T-helper 17 cell (primary cell): ENCODE data around the gene DDX43. TPM values are rescaled to one million over a fixed set of nuclear protein-coding genes. Genes with fewer than 3 reads are reported as not detected.
A peak's percentile ranks its signal among the peaks of the same experiment; 100 is the strongest.

Source experiments
- ATAC-seq: fragments of 150-1000 bp; cut with Tn5 transposase; 2 replicates; pipeline ENCODE4 v1.10.0; 2021; ENCODE audit warnings: mild to moderate bottlenecking, moderate library complexity
- DNase-seq, 3 donors: peaks; one replicate each; pipeline versions ENCODE4 v3.0.0 to v3.0.0-alpha.2; 2020 to 2021
- H3K9me3 ChIP-seq: one replicate; pipeline ENCODE4 v1.7.0; 2013; ENCODE audit warnings: low read length, mild to moderate bottlenecking; ENCODE audit not compliant: control insufficient read depth, poor library complexity, severe bottlenecking
- H3K27ac Mint-ChIP-seq: one replicate; pipeline ENCODE4 v1.8.0; 2022; ENCODE audit warnings: mild to moderate bottlenecking, moderate library complexity, mixed read lengths
- H3K27me3 Mint-ChIP-seq: one replicate; pipeline ENCODE4 v1.8.0; 2022; ENCODE audit warnings: mixed read lengths
- H3K36me3 Mint-ChIP-seq: one replicate; pipeline ENCODE4 v1.8.0; 2022; ENCODE audit warnings: low read depth, mixed read lengths
- H3K4me1 Mint-ChIP-seq: one replicate; pipeline ENCODE4 v1.8.0; 2022; ENCODE audit warnings: mild to moderate bottlenecking, mixed read lengths
- H3K4me3 Mint-ChIP-seq: one replicate; pipeline ENCODE4 v1.8.0; 2022; ENCODE audit warnings: mild to moderate bottlenecking, moderate library complexity, mixed read lengths
- total RNA-seq, 4 donors: library from RNA in 2 of 4; stranded (reverse) in 2 of 4; gene quantifications; one replicate each; pipeline ENCODE4 v1.2.3 and lab custom pipeline; 2022 to 2026

Gene DDX43
- total RNA-seq, 2 donors from 2014 or later = 1.2 to 2.0 TPM

DNA sequence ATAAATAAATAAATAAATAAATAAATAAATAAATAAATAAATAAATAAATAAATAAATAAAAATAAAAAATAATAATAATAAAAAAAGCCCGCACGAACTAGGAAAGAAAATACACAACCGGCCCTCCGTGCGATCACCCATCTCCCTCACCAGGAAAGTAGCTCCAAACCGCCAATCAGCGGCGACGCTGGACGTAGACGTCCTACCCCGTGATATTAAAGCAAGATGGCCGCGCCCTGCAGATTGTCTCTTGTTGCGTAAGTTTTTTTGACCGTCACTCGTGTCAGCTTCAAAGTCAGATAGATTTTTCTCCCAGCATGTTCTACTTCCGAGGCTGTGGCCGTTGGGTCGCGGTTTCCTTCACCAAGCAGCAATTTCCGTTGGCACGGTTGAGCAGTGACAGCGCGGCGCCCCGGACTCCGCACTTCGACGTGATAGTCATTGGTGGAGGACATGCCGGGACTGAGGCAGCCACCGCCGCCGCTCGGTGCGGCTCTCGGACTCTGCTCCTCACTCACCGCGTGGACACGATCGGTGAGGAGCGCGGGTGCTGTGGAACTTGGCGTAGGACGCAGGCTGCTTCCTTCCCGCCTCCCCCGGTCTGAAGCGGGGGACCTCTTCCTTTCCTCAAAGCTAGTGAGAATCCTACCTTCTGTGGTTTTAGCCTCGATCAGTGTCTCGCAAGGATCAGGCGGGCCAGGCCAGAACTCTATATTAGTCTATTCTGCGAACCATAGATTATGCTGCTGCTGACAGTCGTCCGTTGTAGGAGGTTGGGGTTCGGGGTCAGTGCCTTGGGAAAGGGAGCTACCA is 67.1 kb downstream of the DDX43 start, which contains the start of gene MTO1:
MTO1 (plus strand) TSS at position 201 of the 814 bp plus-strand sequence; CDS start at position 319, 118 bp downstream.
- ATAC-seq (peak; percentile 93), DNase-seq (peak; percentile 67 to 72 (median 69))
- peak within 1 kb of the TSS; percentile 98 for H3K27ac Mint-ChIP-seq
- peaks cover 27% of the 10 kb centered on the region for H3K4me1 Mint-ChIP-seq
- no peaks in the 10 kb centered on the region for H3K36me3 Mint-ChIP-seq
- no peaks in the 10 kb centered on the region for H3K9me3 ChIP-seq
- peak within 1 kb of the TSS; percentile 96 for H3K4me3 Mint-ChIP-seq
- H3K27me3 Mint-ChIP-seq = no peaks in the 10 kb centered on the region

Other genes with a start within 250 kb of the DDX43 start
- gene KHDC1L, start 169.3 kb upstream of the DDX43 start, total RNA-seq = not detected
- 1 to 10 TPM in 1 of 2 donors, under 1 TPM in 1; 0.52 to 3.1 TPM for gene KHDC1, start 131.6 kb upstream of the DDX43 start, total RNA-seq
- not detected for gene DPPA5, start 40.6 kb upstream of the DDX43 start, total RNA-seq
- gene KHDC3L, start 32.2 kb upstream of the DDX43 start, total RNA-seq = not detected
- under 1 TPM in 1 of 2 donors, not detected in 1; 0.40 TPM for gene OOEP, start 24.9 kb upstream of the DDX43 start, total RNA-seq
- 10 to 100 TPM; 18.9 to 21.4 TPM for gene CGAS, start 57.5 kb downstream of the DDX43 start, total RNA-seq
- gene MTO1, start 66.9 kb downstream of the DDX43 start, total RNA-seq = 10 to 100 TPM; 37.1 to 47.4 TPM
- gene EEF1A1, start 126.2 kb downstream of the DDX43 start, total RNA-seq = over 10,000 TPM; 15,315 to 15,954 TPM